NCI-H345 (cell line): Measurements from ENCODE around the gene GATM.

Source experiments
- DNase-seq: peaks from one replicate; lab custom pipeline; 2025; lab: John Stamatoyannopoulos, UW

The GATM gene

GRCh38 chr15:45378149-45378912 lies at the start of gene GATM:
GATM (minus strand) TSS chr15:45378544; CDS start chr15:45378453, 91 bp downstream.
- peak; percentile 41 for DNase-seq

- DNase-seq: no peak
Observed at GRCh38 chr15:45427085-45427484, 48.7 kb upstream of the GATM start.

GRCh38 chr15:45425135-45425534 lies 46.8 kb upstream of the GATM start:
- DNase-seq: no peak

GRCh38 chr15:45424429-45424828 lies 46.1 kb upstream of the GATM start:
- no peak for DNase-seq

- DNase-seq: no peak
Observed at GRCh38 chr15:45417303-45417950, 39.1 kb upstream of the GATM start.

GRCh38 chr15:45414215-45414885 lies 36.0 kb upstream of the GATM start:
- no peak for DNase-seq

- DNase-seq: no peak
Observed at GRCh38 chr15:45409596-45409995, 31.3 kb upstream of the GATM start.

GRCh38 chr15:45407786-45408185 lies 29.4 kb upstream of the GATM start:
- DNase-seq: no peak

GRCh38 chr15:45402955-45403877 lies 24.9 kb upstream of the GATM start:
- DNase-seq: no peak

- peak; percentile 96 for DNase-seq
Observed at GRCh38 chr15:45402162-45402954, 24.0 kb upstream of the GATM start.

- DNase-seq: peak; percentile 40
Observed at GRCh38 chr15:45401665-45402161, 23.4 kb upstream of the GATM start.

- DNase-seq: peak; percentile 45
Observed at GRCh38 chr15:45399381-45400212, 21.3 kb upstream of the GATM start.

GRCh38 chr15:45397116-45397665 lies 18.8 kb upstream of the GATM start:
- no peak for DNase-seq

- DNase-seq: no peak
Observed at GRCh38 chr15:45395943-45396342, 17.6 kb upstream of the GATM start.

- DNase-seq: no peak
Observed at GRCh38 chr15:45394681-45395080, 16.3 kb upstream of the GATM start.

GRCh38 chr15:45393851-45394250 lies 15.5 kb upstream of the GATM start:
- no peak for DNase-seq

- DNase-seq: no peak
Observed at GRCh38 chr15:45392584-45392855, 14.2 kb upstream of the GATM start.

- DNase-seq: no peak
Observed at GRCh38 chr15:45391746-45392583, 13.6 kb upstream of the GATM start.

- no peak for DNase-seq
Observed at GRCh38 chr15:45389351-45389750, 11.0 kb upstream of the GATM start.
